Brain microvascular endothelial cell (primary cell): Measurements from ENCODE around the gene CCDC136.

ENCODE experiments used
- DNase-seq: peaks from one replicate; pipeline ENCODE4 v3.0.0-alpha.2; 2020
- H3K27ac ChIP-seq: fragments of 250-450 bp; sonication (Bioruptor Pico); 2 replicates; pipeline ENCODE4 v1.5.1; 2020; ENCODE audit warnings: mild to moderate bottlenecking, moderate library complexity
- H3K27me3 ChIP-seq: fragments of 250-450 bp; sonication (Bioruptor Pico); replicated peaks from 2 replicates; pipeline ENCODE4 v1.5.1; 2020; ENCODE audit warnings: mild to moderate bottlenecking
- H3K36me3 ChIP-seq: fragments of 250-450 bp; sonication (Bioruptor Pico); replicated peaks from 2 replicates; pipeline ENCODE4 v1.5.1; 2020; ENCODE audit warnings: mild to moderate bottlenecking
- H3K4me3 ChIP-seq: 2 replicates; pipeline ENCODE4 v1.5.1; 2011; ENCODE audit warnings: low read depth, mild to moderate bottlenecking, control low read depth, low read length, moderate library complexity
- CTCF ChIP-seq: IDR thresholded peaks from 2 replicates; pipeline ENCODE4 v1.5.1; 2011; ENCODE audit warnings: low read depth, mild to moderate bottlenecking, moderate library complexity, low read length, control low read depth, inconsistent platforms; ENCODE audit errors: missing control alignments
- in situ Hi-C: cut with HindIII; loops from 2 replicates; pipeline ENCODE4 v1.10.0; 2017; ENCODE audit warnings: low sequenced_read_pairs, low pct_ligation_motif_present

The CCDC136 gene

GRCh38 chr7:128758553-128758952 is 33.2 kb upstream of the CCDC136 start:
- DNase-seq = no peak
- no peak overlapping the region for H3K27ac ChIP-seq
- in situ Hi-C loops = no loop called here
- no peak overlapping the region for H3K4me3 ChIP-seq
- no peak for TF ChIP-seq CTCF
- H3K36me3 ChIP-seq = peaks cover 88% of the 10 kb centered on the region
- H3K27me3 ChIP-seq = no peaks in the 10 kb centered on the region

GRCh38 chr7:128759242-128759641 is 32.5 kb upstream of the CCDC136 start:
- no peak for TF ChIP-seq CTCF
- Histone ChIP-seq H3K36me3 (peaks cover 88% of the 10 kb centered on the region), H3K27ac (no peak overlapping the region), H3K27me3 (no peaks in the 10 kb centered on the region), H3K4me3 (no peak overlapping the region)
- in situ Hi-C loops = no loop called here
- no peak for DNase-seq

GRCh38 chr7:128763541-128763940 is 28.2 kb upstream of the CCDC136 start:
- no peak overlapping the region for H3K4me3 ChIP-seq
- in situ Hi-C loops = no loop called here
- no peaks in the 10 kb centered on the region for H3K27me3 ChIP-seq
- peaks cover 87% of the 10 kb centered on the region for H3K36me3 ChIP-seq
- H3K27ac ChIP-seq = no peak overlapping the region
- DNase-seq = no peak
- no peak for TF ChIP-seq CTCF

GRCh38 chr7:128767475-128768110 is 24.2 kb upstream of the CCDC136 start:
- no peak for DNase-seq
- in situ Hi-C loops = no loop called here
- no peak for TF ChIP-seq CTCF
- Histone ChIP-seq H3K27ac (no peak overlapping the region), H3K36me3 (peaks cover 85% of the 10 kb centered on the region), H3K27me3 (no peaks in the 10 kb centered on the region), H3K4me3 (no peak overlapping the region)

- in situ Hi-C loops = no loop called here
- peaks cover 87% of the 10 kb centered on the region for H3K36me3 ChIP-seq
These were observed 21.5 kb upstream of the CCDC136 start for GRCh38 chr7:128770233-128770632.

More at GRCh38 chr7:128770233-128770632, 21.5 kb upstream of the CCDC136 start:
- H3K4me3 ChIP-seq = no peak overlapping the region
- peak; percentile 60 for DNase-seq
- H3K27ac ChIP-seq = no peak overlapping the region
- no peak for TF ChIP-seq CTCF
- H3K27me3 ChIP-seq = no peaks in the 10 kb centered on the region
